GM18909 (cell line): ENCODE results near the gene WDR73.
A peak's percentile ranks its signal among the peaks of the same experiment; 100 is the strongest.
"Not testable (repeated sequence)": the region's sequence is repeated elsewhere in the genome, so short reads cannot be mapped to it uniquely, and the experiment has no call there.

Experiments
- ATAC-seq: cut with Tn5 transposase; IDR thresholded peaks from one replicate; pipeline ENCODE4 v1.9.1; 2021; ENCODE audit warnings: mild to moderate bottlenecking; ENCODE audit not compliant: unreplicated experiment, poor library complexity

The WDR73 gene

GRCh38 chr15:84658080-84658787 is 4.2 kb upstream of the WDR73 start, which contains the start of gene NMB:
Gene NMB, minus strand, starts transcription at chr15:84658199. Its CDS starts 47 bp downstream, at chr15:84658152.
- peak; percentile 74 for ATAC-seq

- no peak for ATAC-seq
Observed at GRCh38 chr15:84657748-84658079, 3.6 kb upstream of the WDR73 start.

- no peak for ATAC-seq
Observed at GRCh38 chr15:84656972-84657371, 2.9 kb upstream of the WDR73 start.

GRCh38 chr15:84654689-84655453 is 788 bp upstream of the WDR73 start:
- ATAC-seq = peak; percentile 45

GRCh38 chr15:84653584-84653909 is 536 bp downstream of the WDR73 start:
- no peak for ATAC-seq

- ATAC-seq = no peak
Observed at GRCh38 chr15:84649706-84650105, 4.4 kb downstream of the WDR73 start.

GRCh38 chr15:84648539-84648938 is 5.5 kb downstream of the WDR73 start:
- no peak for ATAC-seq

- ATAC-seq = no peak
Observed at GRCh38 chr15:84647726-84648125, 6.4 kb downstream of the WDR73 start.

GRCh38 chr15:84645997-84646396 is 8.1 kb downstream of the WDR73 start:
- no peak for ATAC-seq

- ATAC-seq = no peak
Observed at GRCh38 chr15:84645496-84645895, 8.6 kb downstream of the WDR73 start.

- ATAC-seq = no peak
Observed at GRCh38 chr15:84643838-84644237, 10.2 kb downstream of the WDR73 start.

GRCh38 chr15:84642640-84643039 is 11.4 kb downstream of the WDR73 start:
- not testable (repeated sequence) for ATAC-seq

- ATAC-seq = not testable (repeated sequence)
Observed at GRCh38 chr15:84641871-84642270, 12.2 kb downstream of the WDR73 start.

GRCh38 chr15:84638103-84638502 is 16.0 kb downstream of the WDR73 start:
- ATAC-seq = no peak

- ATAC-seq = no peak
Observed at GRCh38 chr15:84634228-84634837, 19.8 kb downstream of the WDR73 start.

GRCh38 chr15:84633311-84634227 is 20.5 kb downstream of the WDR73 start:
- peak; percentile 52 for ATAC-seq

- ATAC-seq = no peak
Observed at GRCh38 chr15:84631706-84632272, 22.3 kb downstream of the WDR73 start.

GRCh38 chr15:84629033-84629432 is 25.1 kb downstream of the WDR73 start:
- no peak for ATAC-seq

- ATAC-seq = no peak
Observed at GRCh38 chr15:84625123-84625522, 29.0 kb downstream of the WDR73 start.

- no peak for ATAC-seq
Observed at GRCh38 chr15:84624359-84624758, 29.7 kb downstream of the WDR73 start.
